ENCODE results near the gene ZNF827. TPM values are rescaled to one million over a fixed set of nuclear protein-coding genes. Genes with fewer than 3 reads are reported as not detected.
A peak's percentile ranks its signal among the peaks of the same experiment; 100 is the strongest.

The ZNF827 gene
- total RNA-seq, 1 donor from 2014 or later: 19.5 TPM

DNA sequence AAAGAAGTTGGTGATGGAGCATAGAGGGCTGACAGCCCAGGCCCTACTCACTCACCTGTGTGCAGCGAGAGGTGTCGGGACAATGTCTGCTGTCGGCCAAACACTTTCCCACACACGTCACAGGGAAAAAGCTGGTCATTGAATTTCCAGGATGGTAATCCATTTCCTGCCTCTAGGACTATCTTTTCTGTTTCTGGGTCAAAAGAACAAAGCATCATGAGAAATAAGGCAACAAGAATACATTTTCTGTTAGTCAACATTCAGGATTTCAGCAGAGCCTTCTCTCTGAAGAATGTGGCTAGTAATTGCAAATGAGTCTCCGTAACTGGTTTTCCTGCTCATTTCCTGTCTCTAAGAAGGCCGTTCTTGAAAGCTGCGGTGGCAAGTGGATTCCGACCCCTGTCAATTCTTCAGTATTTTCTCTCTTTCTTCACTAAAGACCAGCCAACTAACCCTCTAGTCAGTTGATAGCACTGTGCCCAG, 159.3 kb downstream of the ZNF827 start:
- Histone ChIP-seq H3K27me3 (no peaks in the 10 kb centered on the region), H3K9me3 (no peaks in the 10 kb centered on the region), H3K4me3 (no peak overlapping the region), H3K4me1 (no peaks in the 10 kb centered on the region), H3K27ac (no peak overlapping the region), H3K36me3 (peaks cover 6 to 11% of the 10 kb centered on the region in 2 donors)
- DNase-seq (ENCODE audit: low spot score in 2 of 2): no peak
- TF ChIP-seq, protein P1, sequence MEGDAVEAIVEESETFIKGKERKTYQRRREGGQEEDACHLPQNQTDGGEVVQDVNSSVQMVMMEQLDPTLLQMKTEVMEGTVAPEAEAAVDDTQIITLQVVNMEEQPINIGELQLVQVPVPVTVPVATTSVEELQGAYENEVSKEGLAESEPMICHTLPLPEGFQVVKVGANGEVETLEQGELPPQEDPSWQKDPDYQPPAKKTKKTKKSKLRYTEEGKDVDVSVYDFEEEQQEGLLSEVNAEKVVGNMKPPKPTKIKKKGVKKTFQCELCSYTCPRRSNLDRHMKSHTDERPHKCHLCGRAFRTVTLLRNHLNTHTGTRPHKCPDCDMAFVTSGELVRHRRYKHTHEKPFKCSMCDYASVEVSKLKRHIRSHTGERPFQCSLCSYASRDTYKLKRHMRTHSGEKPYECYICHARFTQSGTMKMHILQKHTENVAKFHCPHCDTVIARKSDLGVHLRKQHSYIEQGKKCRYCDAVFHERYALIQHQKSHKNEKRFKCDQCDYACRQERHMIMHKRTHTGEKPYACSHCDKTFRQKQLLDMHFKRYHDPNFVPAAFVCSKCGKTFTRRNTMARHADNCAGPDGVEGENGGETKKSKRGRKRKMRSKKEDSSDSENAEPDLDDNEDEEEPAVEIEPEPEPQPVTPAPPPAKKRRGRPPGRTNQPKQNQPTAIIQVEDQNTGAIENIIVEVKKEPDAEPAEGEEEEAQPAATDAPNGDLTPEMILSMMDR (IDR thresholded peaks at IDR 0.05): no peak
- intact Hi-C loops (cut with DNase I): no loop called here

DNA sequence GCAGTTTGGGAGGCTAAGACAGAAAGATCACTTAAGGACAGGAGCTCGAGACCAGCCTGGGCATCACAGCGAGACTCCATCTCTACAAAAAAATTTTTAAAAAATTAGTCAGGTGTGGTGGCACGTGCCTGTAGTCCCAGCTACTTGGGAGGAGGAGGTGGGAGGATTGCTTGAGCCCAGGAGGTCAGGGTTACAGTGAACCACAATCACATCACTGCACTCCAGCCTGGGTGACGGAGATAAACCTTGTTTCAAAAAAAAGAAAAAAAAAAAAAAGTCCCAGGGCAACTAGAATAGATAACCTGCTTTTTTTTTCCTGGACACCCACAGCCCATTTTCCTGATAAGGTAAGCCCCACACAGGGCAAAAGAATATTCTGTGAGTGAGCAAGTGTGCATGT, 162.4 kb downstream of the ZNF827 start:
- H3K27ac ChIP-seq: no peak overlapping the region
- no peak for DNase-seq (ENCODE audit: low spot score in 2 of 2)
- intact Hi-C loops (cut with DNase I): no loop called here
- no peaks in the 10 kb centered on the region for H3K9me3 ChIP-seq
- H3K27me3 ChIP-seq: no peaks in the 10 kb centered on the region
- peaks cover 0 to 4% of the 10 kb centered on the region in 2 donors for H3K4me1 ChIP-seq
- TF ChIP-seq, protein P1 (IDR thresholded peaks at IDR 0.05): no peak
- peaks cover 6 to 17% of the 10 kb centered on the region in 2 donors for H3K36me3 ChIP-seq
- H3K4me3 ChIP-seq: no peak overlapping the region

DNA sequence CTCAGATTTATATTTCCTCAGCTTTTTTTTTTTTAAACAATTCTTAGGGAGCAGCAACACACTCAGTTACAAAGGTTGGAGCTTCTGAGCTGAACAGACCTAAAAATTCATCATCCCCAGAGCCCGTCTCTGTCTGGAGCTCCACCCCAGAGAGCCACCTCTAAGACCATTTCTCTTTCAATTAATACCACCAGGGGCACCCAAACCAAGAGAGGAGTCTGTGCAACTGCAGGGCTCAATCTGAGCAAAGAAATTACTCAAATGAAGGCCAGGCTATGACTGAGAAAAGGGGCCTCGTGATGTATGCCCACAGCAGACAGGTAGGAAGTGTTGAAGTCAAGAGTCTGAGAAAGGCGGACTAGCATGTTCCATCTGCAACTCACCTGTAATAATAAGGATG, 163.2 kb downstream of the ZNF827 start:
- Histone ChIP-seq H3K4me1 (peaks cover 0 to 4% of the 10 kb centered on the region in 2 donors), H3K27me3 (no peaks in the 10 kb centered on the region), H3K36me3 (peaks cover 6 to 18% of the 10 kb centered on the region in 2 donors), H3K4me3 (no peak overlapping the region), H3K27ac (no peak overlapping the region), H3K9me3 (no peaks in the 10 kb centered on the region)
- TF ChIP-seq, protein P1 (IDR thresholded peaks at IDR 0.05): no peak
- intact Hi-C loops (cut with DNase I): no loop called here
- no peak for DNase-seq (ENCODE audit: low spot score in 2 of 2)

DNA sequence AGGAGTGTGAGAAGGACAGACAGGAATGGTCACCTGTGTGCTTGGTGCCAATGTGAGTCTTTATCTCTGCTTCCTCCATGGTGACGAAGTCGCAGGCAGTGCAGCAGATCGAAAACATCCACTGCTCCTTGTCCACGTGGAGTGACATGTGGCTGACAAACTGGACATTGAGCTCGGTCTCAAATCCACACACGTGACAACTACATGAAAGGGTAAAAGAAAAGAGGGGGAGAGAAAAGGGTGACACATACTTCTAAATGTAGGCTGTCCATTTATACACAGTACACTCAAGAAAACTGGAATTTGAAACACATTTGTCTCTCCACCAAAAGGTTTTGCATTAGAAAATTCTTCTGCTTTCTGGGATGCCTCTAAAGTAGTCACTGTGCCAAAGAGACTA, 164.2 kb downstream of the ZNF827 start:
- TF ChIP-seq, protein P1 (IDR thresholded peaks at IDR 0.05): no peak
- Histone ChIP-seq H3K9me3 (no peaks in the 10 kb centered on the region), H3K36me3 (peaks cover 6 to 18% of the 10 kb centered on the region in 2 donors), H3K4me3 (no peak overlapping the region), H3K4me1 (peaks cover 0 to 4% of the 10 kb centered on the region in 2 donors), H3K27me3 (no peaks in the 10 kb centered on the region), H3K27ac (peak overlapping the region in 1 of 2 donors; percentile 10)
- DNase-seq (ENCODE audit: low spot score in 2 of 2): no peak
- intact Hi-C loops (cut with DNase I): no loop called here

DNA sequence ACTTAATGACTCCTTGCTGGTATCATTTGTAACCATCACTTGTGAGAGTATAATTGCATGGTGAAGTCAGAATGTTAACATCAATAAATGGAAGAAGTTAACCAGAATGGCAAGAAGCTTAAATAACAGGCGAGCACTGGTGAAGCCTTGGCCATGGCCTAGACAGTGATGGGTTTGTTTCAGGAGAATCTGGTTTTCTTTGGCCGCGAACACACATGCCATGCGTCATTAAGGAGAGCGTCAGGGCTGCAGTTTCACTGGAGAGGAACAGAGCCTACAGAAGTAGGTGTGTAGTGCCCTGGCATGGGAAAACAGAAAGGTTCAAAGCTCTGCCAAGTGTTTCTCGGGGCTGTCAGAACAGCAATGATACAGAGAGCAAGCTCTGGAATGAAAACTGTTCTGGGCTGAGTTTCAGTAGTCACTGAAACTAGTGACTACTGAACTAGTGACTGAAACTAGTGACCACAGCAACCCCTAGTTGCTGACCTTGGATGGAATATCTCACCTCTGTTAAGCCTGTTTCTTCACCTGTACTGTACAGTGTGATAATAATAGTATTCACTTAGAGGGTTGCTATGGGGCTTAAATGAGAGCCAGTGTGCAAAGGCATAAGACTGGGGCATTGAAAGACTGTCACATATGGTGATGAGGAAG, 164.9 kb downstream of the ZNF827 start:
- Histone ChIP-seq H3K4me3 (no peak overlapping the region), H3K27me3 (no peaks in the 10 kb centered on the region), H3K27ac (peak overlapping the region; percentile 8 to 10), H3K9me3 (no peaks in the 10 kb centered on the region), H3K36me3 (peaks cover 6 to 18% of the 10 kb centered on the region in 2 donors), H3K4me1 (peaks cover 0 to 4% of the 10 kb centered on the region in 2 donors)
- intact Hi-C loops (cut with DNase I): no loop called here
- DNase-seq (ENCODE audit: low spot score in 2 of 2): no peak
- TF ChIP-seq, protein P1 (IDR thresholded peaks at IDR 0.05): no peak

All from ascending aorta (tissue), 2 donors.